ENCODE data around the gene SSX4B.

- no peak for TF ChIP-seq CTCF (IDR thresholded peaks at IDR 0.05 in 8 of 11, conservative IDR thresholded peaks at IDR 0.05 in 3 of 11)
- no peak for TF ChIP-seq POLR2A (IDR thresholded peaks at IDR 0.05)
- TF ChIP-seq POLR2AphosphoS5 (IDR thresholded peaks at IDR 0.05): no peak
Measured at GRCh38 chrX:48456628-48457331, 45.0 kb upstream of the SSX4B start.

All from spleen (tissue), 7 donors.